HG03442 (cell line): Measurements from ENCODE around the gene FBLN7.

Experiments used
- ATAC-seq: cut with Tn5 transposase; IDR thresholded peaks from one replicate; pipeline ENCODE4 v1.9.1; 2021; ENCODE audit warnings: mild to moderate bottlenecking, moderate library complexity; ENCODE audit not compliant: unreplicated experiment

The FBLN7 gene

DNA sequence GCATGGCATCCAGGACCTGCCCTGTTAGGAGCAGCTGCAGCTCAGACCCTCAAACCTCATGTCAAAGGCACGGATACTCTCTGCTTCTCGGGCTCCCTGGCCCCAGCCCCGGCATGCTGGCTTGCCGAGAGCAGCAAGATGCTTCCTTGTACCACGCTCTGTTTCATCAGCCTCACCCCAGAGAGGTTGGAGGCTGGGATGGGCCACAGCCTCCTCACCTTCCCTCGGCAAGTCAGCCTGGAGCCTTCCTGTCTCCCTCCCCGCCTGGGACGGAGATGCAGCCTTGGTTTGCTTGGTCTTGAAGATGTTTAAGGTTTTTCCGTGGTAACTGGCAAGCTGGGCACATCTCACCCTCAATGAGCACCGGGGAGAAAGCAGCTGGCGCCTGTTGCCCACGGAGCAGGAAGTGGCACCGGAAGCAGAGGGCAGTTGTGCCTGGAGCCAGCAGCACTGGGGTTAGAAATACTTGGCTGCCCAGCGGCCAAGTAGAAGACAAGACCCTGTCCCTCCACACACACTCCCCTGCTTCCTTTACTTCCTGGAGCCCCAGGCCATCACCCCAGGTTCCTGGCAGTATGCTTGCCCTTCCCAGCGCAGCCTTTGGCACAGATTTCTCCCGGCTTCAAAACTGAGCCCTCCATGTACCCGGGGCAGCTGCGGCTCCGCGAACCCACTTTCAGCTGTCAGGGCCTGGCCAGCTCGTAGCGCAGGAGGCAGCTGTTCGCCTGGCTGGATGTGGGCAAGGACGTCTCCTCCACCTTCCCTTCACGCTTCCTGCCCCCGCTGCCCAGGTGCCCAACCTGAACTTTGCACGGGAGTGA, 17.4 kb downstream of the FBLN7 start:
- ATAC-seq: no peak

DNA sequence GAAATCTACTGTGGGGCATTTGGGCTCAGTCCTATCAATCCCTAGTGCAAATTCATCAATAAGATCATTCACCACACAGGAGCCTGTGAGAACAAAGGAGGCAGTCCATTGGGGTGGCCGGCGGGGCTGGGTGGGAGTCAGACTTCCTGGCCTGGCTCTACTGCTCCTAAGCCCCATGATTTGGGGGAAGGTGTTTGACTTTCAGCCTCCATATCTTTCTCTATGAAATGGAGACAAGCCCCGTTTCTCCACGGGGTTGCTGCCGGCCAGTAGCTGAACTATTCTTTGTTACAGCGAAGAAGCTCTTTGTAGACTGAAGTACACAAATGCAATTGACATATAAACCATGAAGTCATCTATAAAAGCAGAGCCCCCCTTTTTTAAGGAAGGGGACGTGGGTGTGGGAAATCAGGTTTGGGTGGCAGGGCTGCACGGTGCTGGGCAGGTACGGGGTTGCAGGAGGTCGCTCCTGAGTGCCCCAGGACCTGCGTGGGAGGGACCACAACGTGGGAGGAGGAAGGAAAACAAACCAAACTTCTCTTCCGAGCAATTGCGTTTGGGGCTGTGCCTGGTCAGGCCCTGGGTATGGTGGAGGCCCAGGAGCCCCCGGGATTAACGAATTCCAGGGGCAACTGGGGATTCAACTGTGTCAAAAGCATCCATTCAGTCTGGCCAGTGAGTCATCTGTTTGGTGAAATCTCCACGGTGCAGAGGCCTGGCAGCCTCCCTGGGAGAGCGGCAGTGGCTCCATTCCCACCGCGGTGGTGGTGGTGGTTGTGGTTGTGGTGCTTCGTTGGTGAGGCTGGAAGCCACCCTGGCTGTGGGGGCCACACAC, 18.2 kb downstream of the FBLN7 start:
- no peak for ATAC-seq

DNA sequence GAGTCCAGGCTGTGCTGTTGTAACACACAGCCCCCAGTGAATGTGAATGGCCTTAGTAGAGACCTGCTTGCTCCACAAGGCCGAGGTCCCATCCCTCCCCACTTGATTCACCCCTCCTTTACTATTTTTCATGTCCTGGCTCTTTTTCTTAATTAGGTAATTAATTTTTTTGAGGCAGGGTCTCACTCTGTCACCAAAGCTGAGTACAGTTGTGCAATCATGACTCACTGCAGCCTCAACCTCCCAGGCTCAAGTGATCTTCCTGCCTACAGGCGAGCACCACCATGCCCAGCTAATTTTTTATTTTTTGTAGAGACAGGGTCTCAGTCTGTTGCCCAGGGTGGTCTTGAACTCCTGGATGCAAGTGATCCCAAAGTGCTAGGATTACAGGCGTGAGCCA, 19.3 kb downstream of the FBLN7 start:
- ATAC-seq: no peak

DNA sequence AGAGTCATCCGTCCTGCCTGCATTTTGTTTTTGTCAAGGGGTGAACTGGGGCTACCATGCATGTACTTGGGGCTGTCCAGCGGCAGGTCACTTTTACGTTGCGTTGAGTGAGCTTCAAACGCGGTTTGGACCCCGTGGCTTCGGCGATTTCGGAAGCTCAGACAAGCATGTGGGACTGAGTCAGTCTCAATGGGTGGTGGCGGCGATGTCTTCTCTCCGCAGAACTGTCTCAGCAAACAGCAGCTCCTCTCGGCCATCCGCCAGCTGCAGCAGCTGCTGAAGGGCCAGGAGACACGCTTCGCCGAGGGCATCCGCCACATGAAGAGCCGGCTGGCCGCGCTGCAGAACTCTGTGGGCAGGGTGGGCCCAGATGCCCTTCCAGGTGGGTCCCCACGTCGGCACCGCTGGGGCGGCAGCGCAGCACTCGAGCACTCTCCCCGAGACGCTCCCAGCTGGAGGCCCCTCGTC, 21.3 kb downstream of the FBLN7 start:
- ATAC-seq: no peak

DNA sequence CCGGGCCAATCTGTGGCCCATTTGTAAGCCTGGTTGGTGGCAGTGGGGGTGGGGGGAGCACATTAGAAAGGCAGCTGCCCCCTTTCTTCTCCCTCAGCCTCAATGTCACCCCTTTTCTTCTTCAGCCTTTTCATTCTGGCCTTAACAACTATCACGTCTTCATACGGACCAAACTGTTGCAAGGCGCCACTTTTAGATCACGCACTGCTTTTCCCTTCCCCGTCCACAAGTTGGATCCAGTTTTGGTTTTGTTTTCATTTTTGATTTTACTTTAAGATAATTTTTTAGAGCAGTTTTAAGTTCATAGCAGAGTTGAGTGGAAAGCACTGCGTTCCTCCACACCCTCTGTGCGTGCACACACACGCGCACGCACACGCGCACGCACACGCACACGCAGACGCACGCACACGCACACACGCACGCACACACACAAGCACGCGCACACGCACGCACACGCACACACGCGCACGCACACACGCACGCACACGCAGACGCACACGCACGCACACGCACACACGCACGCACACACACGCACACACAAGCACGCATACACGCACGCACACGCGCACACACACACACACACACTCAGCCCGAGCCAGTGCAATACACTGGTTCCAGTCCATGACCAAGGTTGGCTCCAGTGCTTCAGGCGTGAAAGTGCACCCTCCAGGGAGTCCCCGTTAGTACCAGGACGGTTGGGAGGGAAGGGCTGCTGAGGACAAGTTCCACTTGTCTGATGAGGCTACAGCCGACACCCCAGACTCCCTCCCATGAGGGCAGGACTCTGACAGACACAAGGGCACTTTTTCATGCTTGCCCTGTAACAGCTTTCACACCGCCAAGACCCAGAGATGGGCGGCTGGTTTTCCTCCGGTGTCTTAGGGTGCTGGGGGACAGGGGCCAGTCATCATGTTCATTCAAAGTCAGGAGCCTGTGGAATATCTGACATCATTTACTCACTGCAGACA, 22.4 kb downstream of the FBLN7 start:
- no peak for ATAC-seq

DNA sequence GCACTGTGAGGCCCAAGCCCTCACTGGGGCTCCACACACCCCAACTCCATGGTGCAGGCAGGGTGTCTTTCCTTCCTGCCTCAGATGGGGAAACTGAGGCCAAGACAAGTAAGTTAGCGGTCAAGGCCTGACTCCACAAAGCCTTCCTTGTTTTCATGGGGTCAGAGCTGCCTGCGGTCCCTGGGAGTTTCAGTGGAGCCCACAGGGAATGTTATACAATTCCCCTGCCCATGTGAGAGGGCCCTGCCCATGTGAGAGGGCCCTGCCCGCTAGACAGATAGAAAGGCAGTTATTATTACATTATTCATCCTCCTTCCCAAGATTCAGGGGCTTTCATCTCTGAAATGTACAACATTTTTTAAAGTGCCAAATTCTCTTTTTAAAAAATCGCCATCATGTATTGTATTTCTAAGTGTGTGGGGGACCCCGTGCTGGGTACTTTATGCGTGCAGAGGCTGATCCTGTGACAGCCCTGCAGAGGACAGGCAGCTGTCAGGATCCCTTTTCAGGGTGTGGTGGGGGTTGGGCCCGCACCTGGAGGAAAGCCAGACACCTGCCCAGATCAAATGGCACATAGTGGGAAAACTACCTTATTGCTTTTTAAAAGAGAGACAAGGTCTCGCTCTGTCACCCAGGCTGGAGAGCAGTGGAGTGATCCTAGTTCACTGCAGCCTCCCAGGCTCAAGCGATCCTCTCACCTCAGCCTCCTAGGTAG, 23.4 kb downstream of the FBLN7 start:
- no peak for ATAC-seq

DNA sequence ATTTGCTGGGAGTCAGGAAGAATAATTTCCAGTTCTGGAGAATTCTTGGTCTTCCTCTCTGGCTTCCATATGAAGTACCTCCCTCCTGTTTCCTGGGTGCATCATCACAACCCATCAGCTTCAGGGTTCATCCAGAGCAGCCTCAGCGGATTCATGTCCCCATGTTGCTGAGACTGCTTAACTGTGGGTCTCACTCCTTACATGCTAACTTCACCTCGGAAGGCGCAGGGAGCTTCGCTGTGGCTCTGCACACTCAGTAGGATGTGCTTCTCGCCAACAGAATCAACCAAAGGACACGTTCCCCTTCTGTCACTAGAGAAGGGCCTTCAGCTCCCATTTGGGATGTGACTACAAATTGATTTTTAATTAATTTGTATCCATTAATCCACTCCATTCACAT, 24.2 kb downstream of the FBLN7 start:
- ATAC-seq: no peak

DNA sequence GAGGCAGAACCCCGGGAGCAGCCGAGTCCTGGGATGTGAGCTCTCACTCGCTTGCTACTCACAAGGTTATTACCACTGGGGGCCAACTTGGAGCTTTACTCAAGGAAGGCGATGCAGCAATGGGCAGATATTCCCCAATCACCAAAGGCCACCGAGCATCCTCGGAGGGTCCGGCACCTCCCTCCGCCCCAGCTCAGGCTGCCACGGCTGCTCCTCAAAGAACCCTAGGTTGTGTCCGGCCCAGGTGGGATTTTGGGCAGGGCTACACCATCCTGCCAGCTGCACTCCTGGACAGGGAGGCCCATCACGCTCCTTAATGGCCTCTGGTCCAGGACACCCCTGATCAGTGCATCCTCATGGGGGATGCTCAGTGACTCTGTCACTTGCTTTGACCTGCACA, 24.8 kb downstream of the FBLN7 start:
- ATAC-seq: no peak

DNA sequence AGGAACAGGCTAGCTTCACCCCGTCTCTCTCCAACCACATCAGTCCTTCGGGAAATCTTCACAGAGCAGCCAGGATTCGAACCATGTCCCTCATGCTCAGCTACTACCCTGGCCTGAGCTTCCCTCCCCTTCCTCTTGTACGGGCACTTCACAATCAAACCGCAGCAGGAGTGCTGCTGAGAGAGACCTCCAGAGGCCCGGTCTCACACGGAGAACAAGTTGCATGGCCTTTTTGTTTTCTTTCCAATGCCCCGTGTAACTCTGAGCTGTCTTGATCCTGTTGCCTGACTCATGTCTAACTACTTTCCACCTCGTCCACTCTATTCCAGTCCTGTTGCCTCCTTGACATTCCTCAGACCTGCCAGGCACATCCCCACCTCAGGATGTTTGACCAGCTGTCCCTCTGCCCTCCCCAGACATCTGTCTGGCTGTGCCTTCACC, 25.4 kb downstream of the FBLN7 start:
- ATAC-seq: no peak

DNA sequence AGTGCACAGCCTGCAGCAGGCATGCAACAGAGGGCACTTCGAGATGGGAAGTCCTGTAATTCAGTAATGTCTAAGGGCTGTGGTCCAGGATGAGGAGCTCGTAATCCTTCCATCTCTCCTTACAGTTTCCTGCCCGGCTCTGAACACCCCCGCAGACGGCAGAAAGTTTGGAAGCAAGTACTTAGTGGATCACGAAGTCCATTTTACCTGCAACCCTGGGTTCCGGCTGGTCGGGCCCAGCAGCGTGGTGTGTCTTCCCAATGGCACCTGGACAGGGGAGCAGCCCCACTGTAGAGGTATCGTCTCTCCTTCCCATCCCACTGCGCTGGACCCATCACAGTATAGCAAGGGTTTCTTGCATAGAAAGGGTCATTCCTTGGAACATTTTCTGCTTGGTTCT, 26.7 kb downstream of the FBLN7 start:
- ATAC-seq: no peak

DNA sequence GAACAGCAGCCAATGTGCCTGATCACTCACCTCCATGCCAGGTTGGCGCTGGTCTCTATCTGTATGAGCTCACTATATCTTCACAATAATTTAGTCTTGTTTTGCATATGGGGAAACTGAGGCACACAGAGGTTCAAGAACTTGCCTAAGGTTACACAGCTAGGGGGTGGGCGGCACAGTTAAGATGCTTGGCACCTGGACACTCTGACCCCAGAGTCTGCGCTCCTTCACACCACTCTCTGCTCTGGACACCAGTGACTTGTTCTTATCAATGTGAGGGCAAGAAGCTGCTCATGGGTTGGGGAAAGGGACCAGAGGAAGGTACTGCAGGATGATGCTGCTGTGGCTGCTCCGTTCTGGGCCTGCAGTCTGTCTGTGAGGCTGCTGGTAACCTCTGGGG, 27.1 kb downstream of the FBLN7 start:
- ATAC-seq: no peak

DNA sequence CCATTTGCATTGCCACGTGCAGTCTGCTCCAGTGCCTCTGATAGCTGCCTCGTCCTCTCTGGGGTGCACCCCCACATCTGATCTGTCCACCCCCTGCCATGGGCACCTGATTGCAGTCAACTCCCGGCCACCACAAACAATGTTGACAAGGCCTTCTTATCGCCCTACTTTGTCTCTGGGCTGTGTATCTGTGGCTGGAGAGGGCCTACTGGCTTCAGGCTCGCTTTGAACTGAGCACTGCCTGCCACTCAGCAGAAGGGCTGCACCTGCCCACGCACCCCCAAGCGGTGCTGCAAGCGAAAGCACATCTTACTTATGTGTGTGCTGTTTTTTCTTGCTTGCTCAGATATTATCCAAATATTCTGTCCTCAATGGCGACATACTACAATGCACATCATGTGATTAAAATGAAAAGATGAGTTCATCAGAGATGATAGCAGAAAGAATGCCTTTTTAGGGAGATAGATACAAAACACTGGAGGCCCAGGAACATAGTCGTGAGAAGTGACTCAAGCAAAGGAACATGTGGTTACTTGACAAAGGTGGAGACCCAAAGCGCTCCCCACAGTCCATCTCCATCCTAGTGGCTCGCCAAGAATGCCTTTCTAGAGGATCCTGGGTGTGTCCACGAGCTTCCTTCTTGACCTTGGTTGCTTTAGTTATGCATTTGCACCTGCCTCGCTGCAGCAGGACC, 28.8 kb downstream of the FBLN7 start:
- no peak for ATAC-seq

DNA sequence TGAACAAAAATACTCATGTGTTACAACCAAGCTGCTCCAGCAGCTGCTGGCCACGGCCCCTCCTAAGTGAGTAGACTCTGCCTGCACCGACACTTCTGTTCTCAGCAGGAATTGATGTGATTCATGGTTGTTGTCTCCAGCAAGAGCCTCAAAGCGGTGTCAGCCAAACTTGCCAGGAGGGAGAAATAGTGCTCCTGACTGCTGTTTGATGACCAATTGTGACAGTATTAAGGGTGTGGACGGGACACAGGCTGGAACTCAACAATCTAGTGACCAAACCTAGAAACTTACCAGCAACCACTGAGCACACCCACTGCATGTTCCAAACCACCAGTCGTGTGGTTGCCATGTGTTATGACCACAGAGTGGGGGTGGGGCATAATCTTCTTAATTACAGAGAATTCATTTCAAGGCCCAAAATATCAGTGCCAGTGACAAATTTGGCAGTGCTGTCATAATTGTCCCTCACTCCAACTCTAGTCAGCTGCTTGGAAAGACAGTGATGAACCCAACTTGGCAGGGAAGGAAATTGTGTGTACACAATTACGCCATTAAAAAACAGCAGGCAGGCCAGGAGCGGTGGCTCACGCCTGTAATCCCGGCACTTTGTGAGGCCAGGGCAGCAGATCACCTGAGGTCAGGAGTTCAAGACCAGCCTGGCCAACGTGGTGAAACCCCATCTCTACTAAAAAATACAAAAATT, 30.4 kb downstream of the FBLN7 start:
- no peak for ATAC-seq

DNA sequence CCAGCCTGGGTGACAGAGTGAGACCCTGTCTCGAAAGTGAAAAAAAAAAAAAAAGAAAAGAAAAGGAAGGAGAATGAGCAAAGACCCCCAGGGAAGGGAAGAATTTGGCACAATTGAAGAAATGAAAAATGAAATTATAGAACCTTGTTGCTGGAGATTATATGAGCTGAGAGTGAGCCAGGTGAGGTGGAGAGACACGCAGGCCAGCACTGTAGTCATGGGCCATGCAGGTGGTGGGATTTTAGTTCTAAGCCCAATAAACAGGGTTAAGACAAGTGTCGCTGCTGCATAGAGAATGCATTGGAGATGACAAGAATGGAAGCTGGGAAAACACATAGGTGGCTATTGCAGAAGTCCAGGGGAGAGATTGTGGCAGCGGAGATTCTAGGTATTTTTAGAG, 32.3 kb downstream of the FBLN7 start:
- no peak for ATAC-seq

DNA sequence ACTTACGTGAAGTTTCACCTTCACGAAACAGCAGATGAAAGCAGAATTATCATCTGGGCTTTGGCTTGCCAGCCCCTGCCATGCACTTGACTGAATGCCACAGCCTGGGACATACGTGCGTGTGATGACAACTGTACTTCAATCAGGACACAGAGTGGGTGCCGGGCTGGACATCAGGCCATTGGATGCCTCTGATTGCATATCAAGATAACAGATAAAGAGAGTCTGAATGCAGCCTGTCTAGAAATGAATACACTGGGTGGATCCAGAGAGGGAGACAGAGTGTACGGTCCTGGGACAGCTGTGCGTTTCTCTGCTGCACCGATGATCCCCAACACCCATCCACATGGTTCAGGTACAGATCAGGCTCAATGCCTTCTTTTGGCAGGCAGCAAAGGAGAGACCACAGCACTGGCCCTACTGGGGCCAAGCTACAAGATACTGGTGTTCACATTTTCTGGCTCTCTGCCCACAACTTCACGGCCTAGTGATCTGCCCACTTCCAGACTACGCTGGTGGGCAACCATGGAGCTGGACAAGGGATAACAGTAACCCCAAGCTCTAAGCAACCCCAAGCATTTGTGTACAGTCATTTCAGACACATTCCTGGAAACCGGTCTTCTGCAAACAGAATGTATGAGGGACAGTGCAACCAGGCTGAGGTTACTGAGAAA, 35.6 kb downstream of the FBLN7 start:
- no peak for ATAC-seq

DNA sequence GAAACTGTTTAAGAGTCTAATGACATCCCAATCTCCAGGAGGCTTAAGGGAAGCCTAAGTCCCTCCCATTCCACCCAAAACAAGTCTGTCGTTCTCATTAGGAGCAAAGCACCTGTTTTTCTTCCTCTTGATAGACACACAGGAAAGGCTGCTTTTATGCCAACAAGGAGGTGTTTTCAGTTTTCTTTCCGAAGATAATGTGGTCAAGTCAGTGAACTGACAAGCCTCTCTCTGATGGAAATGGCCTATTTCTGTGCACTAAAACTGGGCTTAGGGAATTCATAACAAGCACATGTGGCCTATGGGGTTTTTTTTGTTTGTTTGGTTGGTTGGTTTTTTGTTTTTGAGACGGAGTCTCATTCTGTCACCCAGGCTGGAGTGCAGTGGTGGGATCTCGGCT, 36.2 kb downstream of the FBLN7 start:
- ATAC-seq: no peak

DNA sequence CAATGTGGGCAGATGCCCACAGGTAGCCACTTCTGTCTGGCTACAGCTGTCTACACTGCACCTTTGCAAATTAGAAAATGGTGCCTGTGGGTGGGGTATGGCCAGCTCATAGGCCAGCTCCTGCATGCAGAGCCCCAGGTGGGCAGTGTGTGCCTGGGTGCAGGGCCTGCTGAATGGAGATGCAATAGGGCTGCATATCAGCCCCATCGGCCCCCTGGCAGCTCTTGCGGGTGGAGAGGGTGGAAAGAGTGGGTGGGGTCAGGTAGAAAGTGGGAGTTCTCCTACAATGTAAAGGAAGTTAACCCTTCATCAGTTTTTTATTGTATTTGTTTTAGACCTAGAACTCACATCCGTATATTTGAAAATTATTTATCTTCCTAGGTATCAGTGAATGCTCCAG, 37.1 kb downstream of the FBLN7 start:
- no peak for ATAC-seq

DNA sequence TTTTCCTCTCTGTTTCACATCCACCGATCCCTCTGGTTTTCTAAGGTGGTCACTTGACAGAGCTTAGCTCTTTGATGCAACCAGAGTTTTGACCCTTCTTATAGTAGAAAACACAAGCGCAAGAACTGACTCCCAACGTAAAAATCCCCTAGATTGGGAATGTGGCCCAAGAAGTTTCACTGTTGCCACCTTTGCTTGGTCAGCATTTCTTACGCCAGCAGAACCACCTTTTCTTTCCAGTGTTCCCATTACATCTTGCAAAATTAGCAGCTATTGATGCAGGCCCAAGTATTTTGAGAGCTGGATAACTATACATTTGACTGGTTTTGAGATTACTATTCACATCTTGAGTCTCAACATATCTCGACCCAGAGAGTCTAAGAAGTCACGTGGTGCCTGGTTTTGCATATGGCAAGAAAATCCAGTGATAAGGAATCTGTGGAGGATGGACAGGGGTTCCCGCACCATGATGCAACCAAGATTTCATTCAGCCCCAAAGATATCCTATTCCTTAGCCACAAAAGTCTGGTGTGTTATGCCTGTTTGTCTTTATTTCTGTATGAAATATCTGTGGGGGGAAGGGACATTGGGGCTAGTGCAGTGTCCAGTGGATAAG, 37.9 kb downstream of the FBLN7 start:
- ATAC-seq: no peak
